ENCODE results near the gene KLHL4.

DNA sequence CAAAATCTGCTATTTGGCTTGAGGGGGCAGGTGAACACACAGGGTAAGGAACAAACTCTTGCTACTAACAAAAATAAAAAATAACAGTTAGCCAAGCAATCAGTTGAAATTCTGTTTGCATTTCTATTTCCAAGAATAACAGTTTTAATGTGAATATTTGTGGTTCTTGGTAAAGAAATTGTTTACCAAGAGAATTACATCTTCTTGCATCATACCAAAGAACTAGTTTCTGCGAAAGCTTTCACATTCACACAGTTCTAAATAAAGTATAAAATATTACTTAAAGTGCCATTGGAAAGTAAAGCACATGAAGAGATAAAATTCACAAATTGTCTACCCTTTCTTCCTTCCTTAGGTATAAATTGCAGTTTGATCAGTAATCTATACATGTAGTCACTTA is 54.4 kb downstream of the KLHL4 start:
- TF ChIP-seq TCF7 (IDR thresholded peaks at IDR 0.05; ENCODE audit: borderline replicate concordance) (no peak), ZKSCAN1 (IDR thresholded peaks at IDR 0.05; ENCODE audit: low read depth, low read length) (no peak), POLR2A (conservative IDR thresholded peaks at IDR 0.05) (no peak), PURB (CRISPR knock-in tag; IDR thresholded peaks at IDR 0.05; ENCODE audit: low read depth) (no peak), ZNF436 (CRISPR knock-in tag; IDR thresholded peaks at IDR 0.05) (no peak), MTA3 (IDR thresholded peaks at IDR 0.05; ENCODE audit: borderline replicate concordance) (no peak), EWSR1 (IDR thresholded peaks at IDR 0.05; ENCODE audit: borderline replicate concordance, low read depth, partially characterized antibody) (no peak), SUPT5H (IDR thresholded peaks at IDR 0.05) (no peak), CBFA2T3 (IDR thresholded peaks at IDR 0.05) (no peak)
- TF ChIP-seq, protein P1, sequence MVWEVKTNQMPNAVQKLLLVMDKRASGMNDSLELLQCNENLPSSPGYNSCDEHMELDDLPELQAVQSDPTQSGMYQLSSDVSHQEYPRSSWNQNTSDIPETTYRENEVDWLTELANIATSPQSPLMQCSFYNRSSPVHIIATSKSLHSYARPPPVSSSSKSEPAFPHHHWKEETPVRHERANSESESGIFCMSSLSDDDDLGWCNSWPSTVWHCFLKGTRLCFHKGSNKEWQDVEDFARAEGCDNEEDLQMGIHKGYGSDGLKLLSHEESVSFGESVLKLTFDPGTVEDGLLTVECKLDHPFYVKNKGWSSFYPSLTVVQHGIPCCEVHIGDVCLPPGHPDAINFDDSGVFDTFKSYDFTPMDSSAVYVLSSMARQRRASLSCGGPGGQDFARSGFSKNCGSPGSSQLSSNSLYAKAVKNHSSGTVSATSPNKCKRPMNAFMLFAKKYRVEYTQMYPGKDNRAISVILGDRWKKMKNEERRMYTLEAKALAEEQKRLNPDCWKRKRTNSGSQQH (CRISPR knock-in tag; IDR thresholded peaks at IDR 0.05) = no peak
- TF ChIP-seq, protein P2, sequence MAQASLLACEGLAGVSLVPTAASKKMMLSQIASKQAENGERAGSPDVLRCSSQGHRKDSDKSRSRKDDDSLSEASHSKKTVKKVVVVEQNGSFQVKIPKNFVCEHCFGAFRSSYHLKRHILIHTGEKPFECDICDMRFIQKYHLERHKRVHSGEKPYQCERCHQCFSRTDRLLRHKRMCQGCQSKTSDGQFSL (CRISPR knock-in tag; IDR thresholded peaks at IDR 0.05) = no peak
- TF ChIP-seq, protein P2 (tag; IDR thresholded peaks at IDR 0.05) = no peak

Measured in K562 (cell line).